ENCODE results near the gene ABLIM2.

DNA sequence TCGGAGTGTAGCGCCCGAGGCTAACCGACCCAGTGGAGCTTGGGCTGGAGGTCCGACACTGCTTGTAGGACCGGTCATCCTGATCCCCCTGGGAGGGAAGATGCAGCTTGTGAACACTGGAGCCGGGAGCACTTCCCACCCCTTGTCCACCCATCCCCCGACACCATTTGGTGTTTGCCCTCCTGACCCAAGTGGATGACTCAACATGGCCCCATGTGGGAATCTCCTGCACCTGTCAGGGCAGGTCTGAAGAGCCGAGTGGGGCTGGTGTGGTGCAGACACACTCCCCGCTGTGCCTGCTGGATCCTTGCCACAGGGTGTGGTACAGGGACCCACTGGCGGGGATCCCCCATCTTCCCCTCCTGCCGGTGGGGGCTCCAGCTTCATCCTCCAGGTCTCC, 128.9 kb downstream of the ABLIM2 start:
- TF ChIP-seq CTCF (IDR thresholded peaks at IDR 0.05) (no peak), POLR2A (IDR thresholded peaks at IDR 0.05) (no peak)
